Measurements from ENCODE around the gene NPLOC4.

- TF ChIP-seq CTCF (IDR thresholded peaks at IDR 0.05; ENCODE audit: low read depth, low read length, missing input control), result no peak
- no peak for TF ChIP-seq MAX (IDR thresholded peaks at IDR 0.05)
- no peak for TF ChIP-seq EGR1 (IDR thresholded peaks at IDR 0.05; ENCODE audit: low read depth in 2 of 2)
- no peak for TF ChIP-seq GABPA (IDR thresholded peaks at IDR 0.05 in 1 of 2, conservative IDR thresholded peaks at IDR 0.05 in 1 of 2)
- no peak for TF ChIP-seq JUND (IDR thresholded peaks at IDR 0.05)
- no peak for TF ChIP-seq REST (IDR thresholded peaks at IDR 0.05)
- no peak for TF ChIP-seq TAF1 (conservative IDR thresholded peaks at IDR 0.05)
- no peak for TF ChIP-seq YY1 (IDR thresholded peaks at IDR 0.05)
- TF ChIP-seq ATF3 (IDR thresholded peaks at IDR 0.05), result no peak
- no peak for TF ChIP-seq ZBTB33 (IDR thresholded peaks at IDR 0.05)
- TF ChIP-seq RAD21 (IDR thresholded peaks at IDR 0.05), result no peak
- TF ChIP-seq NR2F2 (IDR thresholded peaks at IDR 0.05), result no peak
- TF ChIP-seq HNF4A (conservative IDR thresholded peaks at IDR 0.05), result no peak
- TF ChIP-seq RXRA (IDR thresholded peaks at IDR 0.05), result no peak
Observed at GRCh38 chr17:81514739-81515529, 122.0 kb downstream of the NPLOC4 start.
